Measurements from ENCODE around the gene RAB3IP.
"Not testable (repeated sequence)": the region's sequence is repeated elsewhere in the genome, so short reads cannot be mapped to it uniquely, and the experiment has no call there.

RAB3IP gene

GRCh38 chr12:69837657-69838415, 99.2 kb downstream of the RAB3IP start:
- DNase-seq, result no peak

- DNase-seq, result no peak
Measured at GRCh38 chr12:69840727-69841126, 102.1 kb downstream of the RAB3IP start.

- DNase-seq, result no peak
Measured at GRCh38 chr12:69843608-69844007, 104.9 kb downstream of the RAB3IP start.

GRCh38 chr12:69844416-69844815, 105.8 kb downstream of the RAB3IP start:
- DNase-seq, result no peak

GRCh38 chr12:69844836-69845235, 106.2 kb downstream of the RAB3IP start:
- no peak for DNase-seq

- DNase-seq, result no peak
Measured at GRCh38 chr12:69846976-69847375, 108.3 kb downstream of the RAB3IP start.

- no peak for DNase-seq
Measured at GRCh38 chr12:69851976-69852375, 113.3 kb downstream of the RAB3IP start.

GRCh38 chr12:69853176-69853961, 114.7 kb downstream of the RAB3IP start:
- DNase-seq, result not testable (repeated sequence)

GRCh38 chr12:69866698-69867097, 128.0 kb downstream of the RAB3IP start:
- DNase-seq, result no peak

GRCh38 chr12:69868695-69869094, 130.0 kb downstream of the RAB3IP start:
- DNase-seq, result no peak

GRCh38 chr12:69872804-69873203, 134.1 kb downstream of the RAB3IP start:
- DNase-seq, result no peak

Data from CD4-positive, alpha-beta T cell treated with Interleukin-4 for 1 hour (primary cell).